Uterus (tissue), 4 donors: ENCODE results near the gene FMNL3. TPM values are rescaled to one million over a fixed set of nuclear protein-coding genes. Genes with fewer than 3 reads are reported as not detected.
"Not testable (repeated sequence)": the region's sequence is repeated elsewhere in the genome, so short reads cannot be mapped to it uniquely, and the experiment has no call there.

Experiments used
- DNase-seq, 2 donors: peaks; one replicate each; pipeline ENCODE4 v3.0.0-alpha.2; 2019 to 2020
- H3K27ac ChIP-seq, 2 donors: fragments of 200-600 bp; sonication (generic); 1 replicate in 1 of 2; 2 replicates in 1 of 2; pipeline ENCODE4 v1.5.1; 2016 to 2018
- H3K27me3 ChIP-seq, 2 donors: fragments of 200-600 bp; sonication (generic); one replicate each; pipeline ENCODE4 v1.5.1; 2018 to 2019; ENCODE audit warnings: control low read depth in 1 of 2
- H3K36me3 ChIP-seq, 2 donors: fragments of 200-600 bp; sonication (generic); one replicate each; pipeline ENCODE4 v1.5.1; 2019; ENCODE audit warnings: control low read depth in 1 of 2
- H3K4me1 ChIP-seq, 2 donors: fragments of 200-600 bp; sonication (generic); one replicate each; pipeline ENCODE4 v1.5.1; 2018 to 2019; ENCODE audit warnings: control low read depth in 1 of 2
- H3K4me3 ChIP-seq, 2 donors: fragments of 200-600 bp; sonication (generic); 1 replicate in 1 of 2; 2 replicates in 1 of 2; pipeline ENCODE4 v1.5.1; 2018 to 2019; ENCODE audit warnings: mild to moderate bottlenecking in 1 of 2
- H3K9me3 ChIP-seq, 2 donors: fragments of 200-600 bp; sonication (generic); one replicate each; pipeline ENCODE4 v1.5.1; 2019; ENCODE audit warnings: control low read depth in 1 of 2
- POLR2A ChIP-seq, 2 donors: fragments of 450-650 bp; IDR thresholded peaks; one replicate each; pipeline ENCODE4 v1.6.1; 2016; ENCODE audit warnings: antibody characterized with exemption in 2 of 2, mild to moderate bottlenecking in 1 of 2, moderate library complexity in 1 of 2
- intact Hi-C: fragments of 100-400 bp; cut with DNase I; formaldehyde crosslinking; loops from one replicate; pipeline ENCODE4 v1.15.1; 2023; ENCODE audit warnings: low total_unique reads
- total RNA-seq, 4 donors: library from RNA; depleted of rRNA in 3 of 4; stranded (reverse); fragments of >200 nt in 3 of 4; gene quantifications; one replicate each; pipeline versions ENCODE4 v1.1.0 to v1.2.4, GENCODE V29; 2014 to 2023
- TF ChIP-seq, protein P1 (sequence below), 4 experiments: fragments of 200-600 bp in 2 of 4; fragments of 450-650 bp in 2 of 4; sonication (generic) in 2 of 4; IDR thresholded peaks; one replicate each; pipeline ENCODE4 v1.5.1; 2016 to 2019; ENCODE audit warnings: antibody characterized with exemption in 4 of 4, mild to moderate bottlenecking in 2 of 4, moderate library complexity in 1 of 4
- donor health status: DM: yes; HTN: yes; CAD: no.

Gene FMNL3
- total RNA-seq, 4 donors from 2014 or later: 3.3 to 45.7 (median 20.4) TPM

DNA sequence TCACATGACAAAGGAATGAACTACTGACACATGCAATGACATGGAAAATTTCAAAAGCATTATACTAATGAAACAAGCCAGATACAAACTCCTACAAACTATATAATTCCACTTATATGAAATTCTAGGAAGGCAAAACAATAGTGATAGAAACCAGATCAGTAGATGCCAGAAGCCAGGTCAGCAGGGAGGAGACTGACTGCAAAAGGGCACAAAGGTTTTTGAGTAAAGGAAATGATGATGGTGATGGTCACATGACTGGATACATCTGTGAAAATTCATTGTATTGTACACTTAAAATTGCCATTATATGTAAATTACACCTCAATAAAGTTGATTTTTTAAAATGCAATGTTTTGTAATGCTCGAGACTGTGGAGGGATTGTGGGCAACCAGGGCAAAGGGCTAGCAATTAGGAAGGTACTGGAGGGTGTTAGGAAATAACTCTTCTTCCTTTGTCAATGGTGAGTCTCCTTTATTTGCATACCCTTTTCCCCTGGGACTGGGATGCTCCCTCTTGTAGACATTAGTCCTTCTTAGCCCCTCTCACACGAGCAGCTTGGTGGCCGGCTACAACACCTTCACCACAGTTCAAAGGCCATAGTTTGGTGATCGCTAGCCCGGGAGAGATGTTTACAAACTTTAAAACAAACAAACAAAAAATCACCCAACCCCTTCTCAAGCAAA lies 90.5 kb downstream of the FMNL3 start:
- no peaks in the 10 kb centered on the region for H3K36me3 ChIP-seq
- H3K27ac ChIP-seq: no peak overlapping the region
- TF ChIP-seq, protein P1, sequence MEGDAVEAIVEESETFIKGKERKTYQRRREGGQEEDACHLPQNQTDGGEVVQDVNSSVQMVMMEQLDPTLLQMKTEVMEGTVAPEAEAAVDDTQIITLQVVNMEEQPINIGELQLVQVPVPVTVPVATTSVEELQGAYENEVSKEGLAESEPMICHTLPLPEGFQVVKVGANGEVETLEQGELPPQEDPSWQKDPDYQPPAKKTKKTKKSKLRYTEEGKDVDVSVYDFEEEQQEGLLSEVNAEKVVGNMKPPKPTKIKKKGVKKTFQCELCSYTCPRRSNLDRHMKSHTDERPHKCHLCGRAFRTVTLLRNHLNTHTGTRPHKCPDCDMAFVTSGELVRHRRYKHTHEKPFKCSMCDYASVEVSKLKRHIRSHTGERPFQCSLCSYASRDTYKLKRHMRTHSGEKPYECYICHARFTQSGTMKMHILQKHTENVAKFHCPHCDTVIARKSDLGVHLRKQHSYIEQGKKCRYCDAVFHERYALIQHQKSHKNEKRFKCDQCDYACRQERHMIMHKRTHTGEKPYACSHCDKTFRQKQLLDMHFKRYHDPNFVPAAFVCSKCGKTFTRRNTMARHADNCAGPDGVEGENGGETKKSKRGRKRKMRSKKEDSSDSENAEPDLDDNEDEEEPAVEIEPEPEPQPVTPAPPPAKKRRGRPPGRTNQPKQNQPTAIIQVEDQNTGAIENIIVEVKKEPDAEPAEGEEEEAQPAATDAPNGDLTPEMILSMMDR (IDR thresholded peaks at IDR 0.05): no peak
- no peak for TF ChIP-seq POLR2A (IDR thresholded peaks at IDR 0.05)
- no peak for DNase-seq
- H3K4me3 ChIP-seq: no peak overlapping the region
- intact Hi-C loops: no loop called here
- H3K9me3 ChIP-seq: no peaks in the 10 kb centered on the region
- H3K27me3 ChIP-seq: no peaks in the 10 kb centered on the region
- H3K4me1 ChIP-seq: no peaks in the 10 kb centered on the region

DNA sequence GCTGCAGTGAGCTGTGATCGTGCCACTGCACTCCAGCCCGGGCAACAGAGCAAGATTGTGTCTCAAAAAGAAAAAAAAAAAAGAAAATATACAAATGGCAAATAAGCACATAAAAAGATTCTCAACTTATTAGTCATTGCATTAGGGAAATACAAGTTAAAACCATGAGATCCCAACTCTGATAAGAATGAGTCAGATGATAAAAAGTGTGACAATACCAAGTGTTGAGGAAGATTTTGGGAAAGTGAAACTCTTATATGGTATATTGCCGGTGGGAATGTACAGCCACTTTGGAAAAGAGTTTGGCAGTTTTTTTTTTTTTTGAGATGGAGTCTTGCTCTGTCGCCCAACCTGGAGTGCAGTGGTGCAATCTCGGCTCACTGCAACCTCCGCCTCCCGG lies 91.5 kb downstream of the FMNL3 start:
- H3K27me3 ChIP-seq: no peaks in the 10 kb centered on the region
- H3K36me3 ChIP-seq: no peaks in the 10 kb centered on the region
- no peak for TF ChIP-seq POLR2A (IDR thresholded peaks at IDR 0.05)
- TF ChIP-seq, protein P1 (IDR thresholded peaks at IDR 0.05): no peak
- intact Hi-C loops: no loop called here
- no peak overlapping the region for H3K27ac ChIP-seq
- H3K9me3 ChIP-seq: no peaks in the 10 kb centered on the region
- no peak overlapping the region for H3K4me3 ChIP-seq
- no peak for DNase-seq
- H3K4me1 ChIP-seq: no peaks in the 10 kb centered on the region

DNA sequence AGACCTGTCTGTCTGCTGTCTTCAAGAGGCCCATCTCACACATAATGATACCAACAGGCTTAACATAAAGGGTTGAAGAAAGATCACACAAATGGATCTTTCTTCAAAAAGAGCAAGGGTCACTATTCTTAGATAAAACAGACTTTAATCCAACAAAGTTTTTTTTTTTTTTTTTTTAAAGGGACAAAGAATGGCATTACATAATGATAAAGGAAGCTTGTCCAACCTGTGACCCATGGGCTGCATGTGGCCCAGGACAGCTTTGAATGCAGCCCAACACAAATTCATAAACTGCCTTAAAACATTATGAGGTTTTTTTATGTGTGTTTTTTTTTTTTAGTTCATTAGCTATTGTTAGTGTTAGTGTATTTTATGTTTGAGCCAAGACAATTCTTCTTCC lies 95.0 kb downstream of the FMNL3 start:
- intact Hi-C loops: no loop called here
- no peaks in the 10 kb centered on the region for H3K9me3 ChIP-seq
- H3K4me1 ChIP-seq: no peaks in the 10 kb centered on the region
- H3K36me3 ChIP-seq: no peaks in the 10 kb centered on the region
- no peak overlapping the region for H3K4me3 ChIP-seq
- no peaks in the 10 kb centered on the region for H3K27me3 ChIP-seq
- TF ChIP-seq POLR2A (IDR thresholded peaks at IDR 0.05): no peak
- no peak for DNase-seq
- no peak overlapping the region for H3K27ac ChIP-seq

DNA sequence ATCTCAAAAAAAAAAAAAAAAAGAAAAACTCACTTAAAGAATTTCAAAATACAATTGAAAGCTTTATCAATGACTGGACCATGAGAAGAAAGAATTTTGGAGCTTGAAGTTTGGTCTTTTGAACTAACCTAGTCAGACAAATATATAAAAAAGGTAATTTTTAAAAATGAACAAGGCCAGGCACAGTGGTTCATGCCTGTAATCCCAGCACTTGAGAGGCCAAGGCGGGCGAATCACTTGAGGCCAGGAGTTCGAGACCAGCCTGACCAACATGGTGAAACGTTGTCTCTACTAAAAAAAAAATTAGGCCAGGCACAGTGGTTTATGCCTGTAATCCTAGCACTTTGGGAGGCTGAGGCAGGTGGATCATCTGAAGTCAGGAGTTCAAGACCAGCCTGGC lies 96.4 kb downstream of the FMNL3 start:
- H3K27me3 ChIP-seq, H3K27ac ChIP-seq, DNase-seq, H3K4me1 ChIP-seq, H3K4me3 ChIP-seq, intact Hi-C loops, H3K36me3 ChIP-seq, H3K9me3 ChIP-seq: not testable (repeated sequence)

DNA sequence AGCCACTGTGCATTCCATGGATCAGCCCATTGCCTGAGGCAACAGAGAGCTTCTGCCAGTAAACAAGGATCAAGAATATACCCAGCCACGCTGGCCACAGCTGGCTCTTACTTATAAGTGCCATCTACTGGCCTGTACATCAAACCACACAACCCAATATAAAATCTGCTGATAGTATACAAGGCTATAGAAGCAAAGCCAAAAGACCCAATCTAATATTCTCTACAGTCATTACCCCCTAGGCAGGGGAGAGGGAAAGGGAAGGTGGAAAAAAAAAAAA lies 97.4 kb downstream of the FMNL3 start:
- Histone ChIP-seq H3K36me3 (no peaks in the 10 kb centered on the region), H3K9me3 (no peaks in the 10 kb centered on the region), H3K4me3 (no peak overlapping the region), H3K27ac (no peak overlapping the region), H3K4me1 (no peaks in the 10 kb centered on the region), H3K27me3 (no peaks in the 10 kb centered on the region)
- intact Hi-C loops: no loop called here
- no peak for DNase-seq
- TF ChIP-seq POLR2A (IDR thresholded peaks at IDR 0.05): no peak
- TF ChIP-seq, protein P1 (IDR thresholded peaks at IDR 0.05): no peak

DNA sequence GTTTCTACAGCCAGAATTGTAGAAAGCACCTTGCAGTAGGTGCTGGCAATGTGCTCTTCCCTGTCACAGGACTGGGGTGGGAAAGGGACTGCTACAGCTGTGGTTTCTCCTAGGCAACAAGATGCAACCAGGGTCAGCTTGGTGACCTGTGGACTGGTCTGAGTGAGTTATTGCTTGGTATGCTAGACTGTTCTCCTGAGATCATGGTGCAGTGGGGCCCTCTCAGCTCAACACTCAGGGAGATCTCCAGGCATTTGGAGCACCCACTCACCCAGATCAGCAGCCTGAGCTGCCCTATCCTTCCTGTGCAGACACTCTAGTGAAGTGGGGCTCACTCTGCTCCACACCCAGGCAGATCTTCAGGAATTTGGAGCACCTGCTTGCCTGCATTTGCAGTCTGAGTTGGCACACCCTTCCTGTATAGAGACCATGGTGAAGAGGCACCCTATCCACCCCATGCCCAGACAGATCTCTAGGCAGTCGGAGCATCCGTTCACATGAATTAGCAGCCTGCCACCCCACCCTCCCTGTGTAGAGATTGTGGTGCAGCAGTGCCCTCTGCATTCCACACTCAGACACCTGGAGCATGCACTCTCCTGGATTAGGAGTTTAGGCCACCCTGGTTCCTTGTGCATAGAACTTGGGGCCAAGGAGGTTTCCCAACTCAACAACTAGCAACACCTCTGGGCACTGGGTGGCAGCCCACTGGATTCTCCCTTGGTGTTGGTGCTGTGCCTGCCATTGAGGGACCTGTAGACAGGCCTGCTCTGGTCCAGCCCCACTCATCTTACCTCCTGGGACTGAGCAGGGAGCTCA lies 97.9 kb downstream of the FMNL3 start:
- Histone ChIP-seq H3K27ac (no peak overlapping the region), H3K4me1 (no peaks in the 10 kb centered on the region), H3K27me3 (no peaks in the 10 kb centered on the region), H3K4me3 (no peak overlapping the region), H3K9me3 (no peaks in the 10 kb centered on the region), H3K36me3 (no peaks in the 10 kb centered on the region)
- DNase-seq: no peak
- intact Hi-C loops: no loop called here
- no peak for TF ChIP-seq POLR2A (IDR thresholded peaks at IDR 0.05)
- TF ChIP-seq, protein P1 (IDR thresholded peaks at IDR 0.05): no peak

DNA sequence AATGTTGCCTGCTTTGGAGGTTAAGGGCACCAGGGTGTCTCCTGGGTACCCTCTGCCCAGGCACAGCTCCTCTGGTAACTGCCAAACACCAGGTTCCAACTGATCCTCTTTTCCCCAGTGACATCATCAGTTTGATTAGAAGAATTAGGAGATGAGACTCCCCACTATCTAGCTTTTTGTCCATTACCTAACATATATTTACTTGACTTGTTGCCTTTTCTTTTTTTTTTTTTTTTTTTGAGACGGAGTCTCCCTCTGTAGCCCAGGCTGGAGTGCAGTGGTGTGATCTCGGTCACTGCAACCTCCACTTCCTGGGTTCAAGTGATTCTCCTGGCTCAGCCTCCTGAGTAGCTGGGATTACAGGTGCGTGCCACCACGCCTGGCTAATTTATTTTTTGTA lies 101.7 kb downstream of the FMNL3 start, which contains the start of gene FAM186B:
Gene FAM186B (minus strand): TSS at position 101 of the 400 bp plus-strand sequence. CDS start 162 bp downstream, outside the sequence.
- H3K36me3 ChIP-seq, H3K4me3 ChIP-seq, H3K4me1 ChIP-seq, H3K9me3 ChIP-seq, intact Hi-C loops, DNase-seq, H3K27ac ChIP-seq, H3K27me3 ChIP-seq: not testable (repeated sequence)
